Muscle layer of colon (tissue), 2 donors: ENCODE data around the gene EHMT1.
"Not testable (repeated sequence)": the region's sequence is repeated elsewhere in the genome, so short reads cannot be mapped to it uniquely, and the experiment has no call there.

ENCODE experiments used
- H3K27ac ChIP-seq: one replicate; pipeline ENCODE4 v1.7.0; 2013; ENCODE audit warnings: low read depth, mild to moderate bottlenecking, low read length, moderate library complexity
- H3K27me3 ChIP-seq, 2 donors: one replicate each; pipeline ENCODE4 v1.7.0; 2013; ENCODE audit warnings: low read length in 2 of 2, mild to moderate bottlenecking in 2 of 2; ENCODE audit not compliant: insufficient read depth in 2 of 2, control insufficient read depth in 1 of 2
- H3K36me3 ChIP-seq: one replicate; pipeline ENCODE4 v1.7.0; 2013; ENCODE audit warnings: mild to moderate bottlenecking, low read length; ENCODE audit not compliant: insufficient read depth
- H3K4me1 ChIP-seq: one replicate; pipeline ENCODE4 v1.7.0; 2013; ENCODE audit warnings: mild to moderate bottlenecking, low read length; ENCODE audit not compliant: insufficient read depth
- H3K4me3 ChIP-seq, 2 donors: one replicate each; pipeline ENCODE4 v1.7.0; 2013; ENCODE audit warnings: low read length in 2 of 2, low read depth in 1 of 2, mild to moderate bottlenecking in 1 of 2, moderate library complexity in 1 of 2
- H3K9ac ChIP-seq: one replicate; pipeline ENCODE4 v1.7.0; 2013; ENCODE audit warnings: low read length
- H3K9me3 ChIP-seq: one replicate; pipeline ENCODE4 v1.7.0; 2013; ENCODE audit warnings: mild to moderate bottlenecking, low read length
- donor health status: abdominal sarcoma.
- donor health status: Adenocarcinoma of cecum.

EHMT1 gene

DNA sequence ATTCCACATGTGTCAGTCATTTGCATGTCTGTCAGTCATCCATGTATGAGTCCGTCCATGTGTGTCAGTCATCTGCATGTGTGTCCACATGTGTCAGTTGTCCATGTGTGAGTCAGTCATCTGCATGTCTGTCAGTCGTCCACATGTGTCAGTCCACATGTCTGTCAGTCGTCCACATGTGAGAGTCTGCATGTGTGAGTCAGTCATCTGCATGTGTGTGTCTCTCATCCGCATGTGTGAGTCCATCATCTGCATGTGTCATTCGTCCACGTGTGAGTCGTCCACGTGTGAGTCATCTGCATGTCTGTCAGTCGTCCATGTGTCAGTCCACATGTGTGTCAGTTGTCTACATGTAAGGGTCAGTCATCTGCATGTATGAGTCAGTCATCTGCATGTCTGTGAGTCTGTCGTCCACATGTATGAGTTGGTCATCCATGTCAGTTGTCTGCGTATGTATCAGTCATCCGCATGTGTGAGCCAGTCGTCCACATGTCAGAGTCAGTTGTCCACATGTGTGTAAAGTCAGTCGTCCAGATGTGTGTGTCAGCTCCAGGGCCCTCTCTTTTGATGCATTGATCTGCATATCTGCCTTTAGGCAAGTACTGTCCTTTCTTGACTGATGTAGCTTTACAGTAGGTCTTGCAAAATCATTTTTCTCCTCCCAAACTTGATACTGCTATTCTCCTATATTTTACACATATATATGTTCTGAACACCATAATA is 186.3 kb downstream of the EHMT1 start:
- Histone ChIP-seq H3K9ac (no peak overlapping the region), H3K4me1 (no peaks in the 10 kb centered on the region), H3K36me3 (peaks cover 28% of the 10 kb centered on the region)

DNA sequence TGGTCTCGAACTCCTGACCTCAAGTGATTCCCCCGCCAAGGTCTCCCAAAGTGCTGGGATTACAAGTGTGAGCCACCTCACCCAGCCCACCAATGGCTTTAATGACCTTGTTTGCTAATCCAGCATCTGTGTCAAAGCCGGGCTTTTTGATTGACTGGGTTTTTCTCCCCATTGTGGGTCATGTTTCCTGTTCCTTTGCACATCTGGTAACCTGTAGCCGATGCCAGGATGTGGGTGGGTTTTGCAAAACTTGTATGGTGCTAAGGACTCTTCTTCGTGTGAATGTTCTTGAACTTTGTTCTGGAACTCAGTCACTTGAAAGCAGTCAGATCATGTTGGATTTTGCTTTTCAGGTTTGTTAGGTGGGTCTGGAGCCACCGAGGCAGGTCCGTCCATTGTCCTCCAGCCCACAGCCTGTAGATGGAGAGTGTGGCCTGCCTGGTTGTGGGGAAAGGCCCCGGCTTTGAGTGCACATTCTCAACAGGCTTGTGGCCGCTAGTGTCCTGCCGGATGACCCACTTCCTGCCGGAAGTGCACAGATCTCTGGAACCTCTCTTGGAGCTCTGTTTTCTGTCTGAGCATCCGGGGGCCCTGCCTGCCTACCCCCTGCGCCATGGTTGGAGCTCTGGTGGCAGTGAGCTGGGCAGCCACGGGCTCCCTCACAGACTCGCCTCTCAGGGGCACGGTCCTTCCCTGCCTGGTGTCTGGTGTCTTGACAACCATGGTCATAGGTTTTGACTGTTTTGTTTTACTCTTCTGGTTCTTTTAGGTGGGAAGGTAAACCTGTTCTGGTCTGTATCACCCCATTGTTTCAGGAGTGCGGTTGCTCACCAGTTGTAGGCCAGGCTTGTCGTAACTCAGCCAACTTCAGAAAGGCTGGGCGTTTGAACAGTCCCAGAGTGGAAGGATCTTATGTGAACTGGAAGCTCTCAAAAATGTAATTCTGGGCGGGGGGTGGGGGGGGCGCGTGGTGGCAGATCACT is 189.2 kb downstream of the EHMT1 start:
- H3K4me1 ChIP-seq, result no peaks in the 10 kb centered on the region
- H3K27me3 ChIP-seq, result no peaks in the 10 kb centered on the region
- H3K27ac ChIP-seq, result no peak overlapping the region
- no peak overlapping the region for H3K9ac ChIP-seq
- no peak overlapping the region for H3K4me3 ChIP-seq
- H3K36me3 ChIP-seq, result peaks cover 24% of the 10 kb centered on the region
- no peaks in the 10 kb centered on the region for H3K9me3 ChIP-seq

More for the DNA sequence above, 186.3 kb downstream of the EHMT1 start:
- no peaks in the 10 kb centered on the region for H3K27me3 ChIP-seq
- H3K9me3 ChIP-seq, result no peaks in the 10 kb centered on the region
- H3K4me3 ChIP-seq, result no peak overlapping the region
- H3K27ac ChIP-seq, result no peak overlapping the region

DNA sequence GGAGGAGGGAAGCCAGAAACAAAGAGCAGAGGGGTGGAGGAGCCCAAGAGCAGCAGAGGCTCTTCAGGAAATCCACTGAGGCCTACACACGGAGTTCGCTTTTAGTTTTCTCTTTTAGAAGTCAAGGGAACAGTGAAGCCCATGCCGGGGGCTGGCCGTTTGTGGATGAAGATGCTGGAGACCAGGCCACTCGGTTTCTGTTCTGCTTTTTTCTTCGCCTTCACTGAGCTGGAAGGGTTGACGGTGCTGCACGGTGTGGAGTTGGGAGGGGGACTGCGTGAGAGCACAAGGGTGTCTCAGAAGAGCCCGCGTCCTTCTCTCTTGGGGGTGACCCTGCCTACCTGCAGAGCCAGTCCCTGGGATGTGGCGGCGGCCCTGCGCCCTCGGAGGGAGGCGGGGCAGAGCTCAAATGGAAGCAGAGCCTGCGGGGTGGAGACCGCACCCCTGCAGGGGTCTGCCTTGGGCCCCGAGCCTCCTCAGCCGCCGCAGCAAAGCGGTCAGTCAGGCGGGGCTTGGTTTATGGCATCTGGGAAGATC is 190.3 kb downstream of the EHMT1 start:
- Histone ChIP-seq H3K4me1 (no peaks in the 10 kb centered on the region), H3K27me3 (no peaks in the 10 kb centered on the region), H3K36me3 (peaks cover 25% of the 10 kb centered on the region), H3K4me3 (no peak overlapping the region), H3K27ac (no peak overlapping the region), H3K9ac (no peak overlapping the region), H3K9me3 (no peaks in the 10 kb centered on the region)

DNA sequence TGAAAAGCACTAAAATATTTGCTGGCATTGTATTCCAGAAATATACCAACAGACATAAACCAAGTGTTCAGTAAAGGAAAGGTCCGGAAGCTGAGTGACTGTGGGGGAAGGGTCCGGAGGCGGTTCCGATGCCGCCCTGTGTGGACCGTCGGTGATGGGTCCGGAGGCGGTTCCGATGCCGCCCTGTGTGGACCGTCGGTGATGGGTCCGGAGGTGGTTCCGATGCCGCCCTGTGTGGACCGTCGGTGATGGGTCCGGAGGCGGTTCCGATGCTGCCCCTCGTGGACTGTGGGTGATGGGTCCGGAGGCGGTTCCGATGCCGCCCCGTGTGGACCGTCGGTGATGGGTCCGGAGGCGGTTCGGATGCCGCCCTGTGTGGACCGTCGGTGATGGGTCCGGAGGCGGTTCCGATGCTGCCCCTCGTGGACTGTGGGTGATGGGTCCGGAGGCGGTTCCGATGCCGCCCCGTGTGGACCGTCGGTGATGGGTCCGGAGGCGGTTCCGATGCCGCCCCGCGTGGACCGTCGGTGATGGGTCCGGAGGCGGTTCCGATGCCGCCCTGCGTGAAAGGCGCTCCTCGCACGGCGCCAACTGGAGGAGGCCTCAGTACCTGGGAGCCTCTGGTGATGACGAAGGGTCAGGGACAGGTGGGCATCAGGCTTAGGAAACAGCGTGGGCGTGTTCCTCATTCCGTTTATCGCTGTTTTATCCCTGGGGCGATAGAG is 191.1 kb downstream of the EHMT1 start:
- H3K9me3 ChIP-seq, H3K4me3 ChIP-seq, H3K27ac ChIP-seq, H3K9ac ChIP-seq, H3K27me3 ChIP-seq, H3K4me1 ChIP-seq: not testable (repeated sequence)
- H3K36me3 ChIP-seq, result peaks cover 33% of the 10 kb centered on the region

DNA sequence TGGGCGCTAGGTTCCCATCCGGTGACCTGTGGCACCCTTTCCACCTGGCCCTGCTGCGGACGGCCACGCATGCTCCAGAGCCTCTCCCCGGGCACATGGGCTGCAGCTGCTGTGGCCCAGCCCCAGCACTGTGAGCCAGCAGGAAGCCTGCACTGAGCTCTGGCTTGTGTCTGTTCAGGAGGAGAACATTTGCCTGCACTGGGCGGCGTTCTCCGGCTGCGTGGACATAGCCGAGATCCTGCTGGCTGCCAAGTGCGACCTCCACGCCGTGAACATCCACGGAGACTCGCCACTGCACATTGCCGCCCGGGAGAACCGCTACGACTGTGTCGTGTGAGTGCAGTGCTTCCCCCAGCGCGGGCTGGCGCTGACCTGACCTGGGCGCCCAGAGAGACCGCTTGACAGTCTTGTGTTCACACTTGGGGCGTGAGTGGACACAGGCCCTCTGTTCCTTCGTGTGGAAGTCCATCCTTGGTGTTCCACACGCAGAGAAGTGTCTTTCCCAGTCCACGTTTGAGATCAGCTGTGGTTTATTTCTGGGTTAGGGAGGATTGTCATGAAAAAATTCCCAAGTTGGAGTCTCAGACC is 192.6 kb downstream of the EHMT1 start:
- Histone ChIP-seq H3K9ac (no peak overlapping the region), H3K36me3 (peaks cover 47% of the 10 kb centered on the region), H3K9me3 (no peaks in the 10 kb centered on the region), H3K4me1 (no peaks in the 10 kb centered on the region), H3K27me3 (no peaks in the 10 kb centered on the region), H3K4me3 (no peak overlapping the region), H3K27ac (no peak overlapping the region)

DNA sequence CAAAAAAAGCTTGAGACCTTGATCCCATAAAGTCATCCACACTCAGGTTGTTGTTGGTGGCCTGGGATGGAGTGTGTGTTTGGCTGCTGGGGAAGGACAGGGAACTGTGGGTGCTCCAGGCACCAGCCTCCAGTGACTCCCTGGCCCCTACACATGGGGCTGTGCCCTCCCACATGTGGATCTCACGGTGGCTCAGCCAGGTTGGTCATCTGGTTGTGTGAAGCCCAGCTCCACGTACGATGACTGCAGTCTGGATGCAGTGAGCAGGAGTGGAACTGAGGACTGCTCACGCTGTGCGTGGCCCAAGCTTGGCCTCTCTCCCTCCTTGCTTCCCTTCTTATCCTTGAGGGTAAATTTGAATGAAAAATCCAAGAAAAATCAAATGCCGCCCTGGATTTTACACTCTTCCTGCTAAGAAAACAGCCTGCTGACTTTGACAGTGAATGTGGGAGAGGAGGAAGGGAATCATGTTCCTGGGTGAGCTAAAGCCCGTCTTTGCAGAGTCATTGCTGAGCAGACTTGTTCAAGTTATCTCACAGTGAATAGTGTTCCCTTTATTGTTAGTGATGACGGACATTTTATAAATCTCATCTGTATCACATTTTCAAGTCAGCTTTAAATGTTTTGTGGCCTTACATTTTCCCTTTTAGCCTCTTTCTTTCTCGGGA is 193.7 kb downstream of the EHMT1 start:
- Histone ChIP-seq H3K4me3 (no peak overlapping the region), H3K27me3 (no peaks in the 10 kb centered on the region), H3K27ac (no peak overlapping the region), H3K9me3 (no peaks in the 10 kb centered on the region), H3K36me3 (peaks cover 58% of the 10 kb centered on the region), H3K9ac (no peak overlapping the region), H3K4me1 (no peaks in the 10 kb centered on the region)

DNA sequence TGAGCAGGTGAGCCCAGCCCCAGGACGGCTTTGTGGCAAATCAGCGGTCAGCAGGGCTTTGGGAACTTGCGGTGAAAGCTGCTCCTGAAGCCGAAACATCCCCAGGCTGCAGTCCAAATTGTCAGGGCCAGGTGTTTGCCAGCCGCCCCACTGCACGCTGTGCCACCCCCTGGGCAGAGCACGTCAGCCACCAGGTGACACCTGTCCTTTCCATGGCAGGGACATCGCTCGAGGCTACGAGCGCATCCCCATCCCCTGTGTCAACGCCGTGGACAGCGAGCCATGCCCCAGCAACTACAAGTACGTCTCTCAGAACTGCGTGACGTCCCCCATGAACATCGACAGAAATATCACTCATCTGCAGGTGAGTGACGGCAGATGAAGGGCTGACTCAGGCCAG is 194.4 kb downstream of the EHMT1 start:
- H3K27ac ChIP-seq, result no peak overlapping the region
- no peaks in the 10 kb centered on the region for H3K4me1 ChIP-seq
- no peak overlapping the region for H3K4me3 ChIP-seq
- H3K9ac ChIP-seq, result no peak overlapping the region
- no peaks in the 10 kb centered on the region for H3K9me3 ChIP-seq
- H3K27me3 ChIP-seq, result no peaks in the 10 kb centered on the region
- H3K36me3 ChIP-seq, result peaks cover 65% of the 10 kb centered on the region

DNA sequence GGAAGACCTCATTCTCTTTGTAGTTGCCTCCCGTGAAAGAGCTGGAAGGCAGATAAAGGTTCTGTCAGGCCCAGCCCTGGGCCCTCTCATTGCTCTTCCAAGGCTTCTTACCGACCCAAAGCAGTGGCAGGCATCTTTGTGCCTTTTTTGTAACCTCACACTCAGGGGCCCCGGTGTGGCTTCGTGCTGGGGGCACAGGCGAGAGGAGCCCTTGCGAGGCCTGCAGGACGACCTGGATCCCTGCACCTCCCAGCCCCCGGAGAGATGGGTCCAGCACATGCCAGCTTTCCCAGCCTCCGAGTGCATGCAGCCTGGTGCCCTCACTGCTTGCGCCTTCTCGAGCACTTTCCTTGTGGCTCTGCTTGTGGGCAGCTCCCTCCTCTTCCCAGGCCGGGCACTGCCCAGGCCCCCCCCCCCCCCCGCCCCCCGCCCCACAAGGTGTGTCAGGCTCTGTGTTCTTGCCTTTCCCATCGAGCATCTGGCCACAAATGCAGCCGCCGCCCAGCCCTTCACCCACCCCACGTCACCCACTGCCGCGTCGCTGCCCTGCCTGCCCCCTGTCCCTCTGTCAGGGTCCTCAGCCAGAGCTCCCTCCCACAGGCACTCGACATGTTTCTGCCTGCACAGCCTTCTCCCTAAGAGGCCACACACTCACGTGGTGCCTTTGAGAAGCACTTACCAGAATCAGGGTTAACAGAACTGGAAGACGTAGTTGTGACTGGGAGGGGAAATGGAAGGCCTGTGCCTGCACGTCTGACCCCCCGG is 195.0 kb downstream of the EHMT1 start:
- no peak overlapping the region for H3K27ac ChIP-seq
- no peak overlapping the region for H3K9ac ChIP-seq
- H3K27me3 ChIP-seq, result no peaks in the 10 kb centered on the region
- peaks cover 67% of the 10 kb centered on the region for H3K36me3 ChIP-seq
- no peak overlapping the region for H3K4me3 ChIP-seq
- no peaks in the 10 kb centered on the region for H3K9me3 ChIP-seq
- no peaks in the 10 kb centered on the region for H3K4me1 ChIP-seq

DNA sequence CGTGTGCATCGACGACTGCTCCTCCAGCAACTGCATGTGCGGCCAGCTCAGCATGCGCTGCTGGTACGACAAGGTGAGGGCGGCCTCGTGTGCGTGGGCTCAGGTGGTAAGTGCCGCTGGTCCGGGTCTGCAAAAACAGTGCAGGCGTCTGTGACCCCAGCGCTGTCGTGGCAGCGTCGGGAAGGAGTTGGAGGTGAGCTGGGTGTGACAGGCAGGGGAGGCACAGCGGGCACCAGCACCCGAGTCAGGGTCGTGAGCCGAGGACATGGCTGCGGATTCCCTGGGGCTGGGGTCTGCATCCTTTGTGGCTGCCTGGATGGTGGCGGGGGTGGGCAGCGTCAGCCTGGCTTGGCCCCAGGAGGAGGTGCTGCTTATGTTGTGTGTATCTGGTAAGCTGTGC is 195.6 kb downstream of the EHMT1 start:
- Histone ChIP-seq H3K27ac (no peak overlapping the region), H3K36me3 (peaks cover 61% of the 10 kb centered on the region), H3K4me3 (no peak overlapping the region), H3K9ac (no peak overlapping the region), H3K4me1 (no peaks in the 10 kb centered on the region), H3K9me3 (no peaks in the 10 kb centered on the region), H3K27me3 (no peaks in the 10 kb centered on the region)

DNA sequence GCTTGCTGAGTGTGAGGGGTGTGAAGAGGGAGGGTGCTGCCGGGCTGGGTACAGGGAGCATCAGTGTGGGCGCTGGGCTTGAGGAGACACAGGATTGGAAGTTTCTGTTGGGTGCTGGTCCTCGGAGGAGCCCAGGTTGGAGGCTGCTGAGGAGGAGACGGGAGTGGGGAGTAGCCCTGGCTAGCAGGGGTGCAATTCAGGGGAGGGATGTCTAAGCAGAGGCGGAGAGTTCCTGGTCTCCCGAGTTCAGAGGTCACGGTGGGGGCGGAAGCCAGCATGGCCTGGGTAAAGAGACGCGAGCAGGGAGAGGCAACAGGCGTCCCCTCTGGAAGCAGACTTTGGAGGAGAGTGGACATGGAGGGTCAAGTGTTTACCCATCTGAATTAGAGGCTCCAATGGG is 196.0 kb downstream of the EHMT1 start:
- H3K4me1 ChIP-seq, result no peaks in the 10 kb centered on the region
- H3K27ac ChIP-seq, result no peak overlapping the region
- H3K27me3 ChIP-seq, result no peaks in the 10 kb centered on the region
- H3K36me3 ChIP-seq, result peaks cover 59% of the 10 kb centered on the region
- no peak overlapping the region for H3K4me3 ChIP-seq
- no peak overlapping the region for H3K9ac ChIP-seq
- H3K9me3 ChIP-seq, result no peaks in the 10 kb centered on the region
